Measurements from ENCODE around the gene TAP1.
A peak's percentile ranks its signal among the peaks of the same experiment; 100 is the strongest.
"Not testable (repeated sequence)": the region's sequence is repeated elsewhere in the genome, so short reads cannot be mapped to it uniquely, and the experiment has no call there.

Gene TAP1

GRCh38 chr6:32807020-32807580, 46.4 kb downstream of the TAP1 start:
- no peak for DNase-seq (ENCODE audit: low read depth in 2 of 2, low spot score in 1 of 2)

- not testable (repeated sequence) for DNase-seq (ENCODE audit: low read depth in 2 of 2, low spot score in 1 of 2)
Measured at GRCh38 chr6:32805404-32805803, 48.1 kb downstream of the TAP1 start.

- no peak for DNase-seq (ENCODE audit: low read depth in 2 of 2, low spot score in 1 of 2)
Measured at GRCh38 chr6:32803416-32803815, 50.1 kb downstream of the TAP1 start.

- no peak for DNase-seq (ENCODE audit: low read depth in 2 of 2, low spot score in 1 of 2)
Measured at GRCh38 chr6:32799740-32800139, 53.8 kb downstream of the TAP1 start.

GRCh38 chr6:32799168-32799567, 54.3 kb downstream of the TAP1 start:
- no peak for DNase-seq (ENCODE audit: low read depth in 2 of 2, low spot score in 1 of 2)

GRCh38 chr6:32796848-32797776, 56.4 kb downstream of the TAP1 start:
- peak; percentile 47 to 73 for DNase-seq (ENCODE audit: low read depth in 2 of 2, low spot score in 1 of 2)
